ENCODE measurements around the gene MESD.

The MESD gene

DNA sequence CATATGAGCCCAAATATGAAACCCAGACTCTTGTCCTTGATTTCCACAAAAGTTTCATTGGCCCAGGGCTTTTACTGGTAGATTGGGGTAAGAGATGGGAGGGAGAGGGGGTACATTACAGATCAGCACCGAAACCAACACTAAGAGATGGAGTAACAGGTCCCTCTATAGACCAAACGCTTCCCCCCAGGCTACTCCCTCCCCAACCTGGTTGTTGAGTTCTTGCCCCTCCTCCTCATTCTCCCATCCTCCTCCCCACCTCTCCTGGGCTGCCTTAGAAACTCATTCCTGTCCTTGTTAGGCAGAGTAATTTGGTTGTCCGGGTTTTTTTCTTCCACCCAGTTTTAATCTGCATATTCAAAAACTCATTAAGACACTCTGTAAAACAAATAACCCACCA lies 74.1 kb downstream of the MESD start:
- TF ChIP-seq, protein P1, sequence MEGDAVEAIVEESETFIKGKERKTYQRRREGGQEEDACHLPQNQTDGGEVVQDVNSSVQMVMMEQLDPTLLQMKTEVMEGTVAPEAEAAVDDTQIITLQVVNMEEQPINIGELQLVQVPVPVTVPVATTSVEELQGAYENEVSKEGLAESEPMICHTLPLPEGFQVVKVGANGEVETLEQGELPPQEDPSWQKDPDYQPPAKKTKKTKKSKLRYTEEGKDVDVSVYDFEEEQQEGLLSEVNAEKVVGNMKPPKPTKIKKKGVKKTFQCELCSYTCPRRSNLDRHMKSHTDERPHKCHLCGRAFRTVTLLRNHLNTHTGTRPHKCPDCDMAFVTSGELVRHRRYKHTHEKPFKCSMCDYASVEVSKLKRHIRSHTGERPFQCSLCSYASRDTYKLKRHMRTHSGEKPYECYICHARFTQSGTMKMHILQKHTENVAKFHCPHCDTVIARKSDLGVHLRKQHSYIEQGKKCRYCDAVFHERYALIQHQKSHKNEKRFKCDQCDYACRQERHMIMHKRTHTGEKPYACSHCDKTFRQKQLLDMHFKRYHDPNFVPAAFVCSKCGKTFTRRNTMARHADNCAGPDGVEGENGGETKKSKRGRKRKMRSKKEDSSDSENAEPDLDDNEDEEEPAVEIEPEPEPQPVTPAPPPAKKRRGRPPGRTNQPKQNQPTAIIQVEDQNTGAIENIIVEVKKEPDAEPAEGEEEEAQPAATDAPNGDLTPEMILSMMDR (IDR thresholded peaks at IDR 0.05; ENCODE audit: extremely low read depth, missing control alignments) = no peak

GRCh38 chr15:80913541-80913940 lies 76.1 kb downstream of the MESD start:
- DNase-seq (ENCODE audit: low spot score) = no peak
- TF ChIP-seq, protein P1 (IDR thresholded peaks at IDR 0.05; ENCODE audit: extremely low read depth, missing control alignments) = no peak

More for the DNA sequence above, 74.1 kb downstream of the MESD start:
- no peak for DNase-seq (ENCODE audit: low spot score)

- TF ChIP-seq, protein P1 (IDR thresholded peaks at IDR 0.05; ENCODE audit: extremely low read depth, missing control alignments) = no peak
Observed at GRCh38 chr15:80912673-80913072, 76.9 kb downstream of the MESD start.

GRCh38 chr15:80911821-80912220 lies 77.8 kb downstream of the MESD start:
- no peak for DNase-seq (ENCODE audit: low spot score)
- TF ChIP-seq, protein P1 (IDR thresholded peaks at IDR 0.05; ENCODE audit: extremely low read depth, missing control alignments) = no peak

More at GRCh38 chr15:80912673-80913072, 76.9 kb downstream of the MESD start:
- no peak for DNase-seq (ENCODE audit: low spot score)

GRCh38 chr15:80906159-80906766 lies 83.4 kb downstream of the MESD start:
- no peak for DNase-seq (ENCODE audit: low spot score)

DNA sequence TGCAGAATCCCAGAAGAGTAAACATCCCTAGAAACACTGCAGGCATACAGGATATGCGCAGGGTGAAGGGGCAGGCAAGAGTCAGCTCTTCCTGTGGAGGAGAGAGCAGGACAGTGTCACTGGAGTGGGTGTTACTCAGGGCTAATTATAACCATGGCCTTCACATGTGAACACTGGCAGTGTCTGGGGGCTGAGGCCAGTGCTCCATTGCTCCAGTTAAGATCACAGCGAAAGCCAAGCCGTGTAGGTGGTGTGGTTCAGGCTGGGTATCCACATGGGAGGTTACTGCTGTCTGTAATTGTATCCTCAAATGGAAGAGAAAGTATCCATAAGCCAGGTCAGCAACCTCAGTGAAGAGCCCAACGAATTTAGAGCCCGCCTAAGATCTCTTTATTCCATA lies 84.6 kb downstream of the MESD start:
- TF ChIP-seq, protein P1 (IDR thresholded peaks at IDR 0.05; ENCODE audit: extremely low read depth, missing control alignments) = no peak

More at GRCh38 chr15:80906159-80906766, 83.4 kb downstream of the MESD start:
- TF ChIP-seq, protein P1 (IDR thresholded peaks at IDR 0.05; ENCODE audit: extremely low read depth, missing control alignments) = no peak

GRCh38 chr15:80902298-80902801 lies 87.3 kb downstream of the MESD start:
- no peak for DNase-seq (ENCODE audit: low spot score)
- TF ChIP-seq, protein P1 (IDR thresholded peaks at IDR 0.05; ENCODE audit: extremely low read depth, missing control alignments) = no peak

More for the DNA sequence above, 84.6 kb downstream of the MESD start:
- no peak for DNase-seq (ENCODE audit: low spot score)

Data from GM20000 (cell line).